ENCODE data around the gene GNG2.

Gene GNG2

DNA sequence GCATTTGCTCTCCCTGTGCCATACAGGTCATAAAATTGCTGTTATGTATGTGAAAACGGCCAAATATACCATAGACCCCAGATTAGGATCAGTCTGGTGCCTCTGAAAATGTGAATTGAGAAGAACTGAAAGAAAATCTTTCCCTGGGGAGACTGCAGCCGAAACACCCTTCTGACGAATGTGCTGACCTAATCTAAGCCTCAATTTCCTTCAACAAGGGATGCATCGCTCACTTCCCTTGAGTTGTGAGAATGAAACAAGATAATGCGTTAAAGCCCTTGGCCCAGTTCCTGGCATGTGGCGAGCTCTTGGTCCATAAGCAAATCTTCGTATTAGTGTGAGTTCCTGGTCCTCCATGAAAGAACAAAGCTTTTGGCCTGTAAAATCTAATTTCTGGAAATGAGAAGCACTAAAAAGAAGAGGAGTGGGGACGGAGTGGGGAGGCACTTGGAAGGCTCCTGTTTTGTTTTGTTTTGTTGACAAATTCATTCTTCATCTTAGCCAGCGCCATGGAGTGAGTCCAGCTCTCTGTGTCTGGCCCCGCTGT is 79.4 kb downstream of the GNG2 start:
- Histone ChIP-seq H3K9me3 (ENCODE audit: control insufficient read depth, insufficient read depth, low read length) (no peaks in the 10 kb centered on the region), H3K4me3 (ENCODE audit: low read length) (no peak overlapping the region), H3K27ac (ENCODE audit: low read depth, low read length) (no peak overlapping the region), H3K4me1 (ENCODE audit: control insufficient read depth, low read length) (no peaks in the 10 kb centered on the region), H3K9me2 (replicated peaks; ENCODE audit: control insufficient read depth, low read length) (no peaks in the 10 kb centered on the region), H3K4me2 (ENCODE audit: low read length) (no peak overlapping the region), H4K20me1 (ENCODE audit: control insufficient read depth, insufficient read depth, low read depth, low read length) (no peaks in the 10 kb centered on the region), H3K27me3 (ENCODE audit: control insufficient read depth, low read length) (no peaks in the 10 kb centered on the region), H3F3A (ENCODE audit: control insufficient read depth, insufficient read depth) (no peaks in the 10 kb centered on the region), H3K79me2 (ENCODE audit: control insufficient read depth, low read length) (no peaks in the 10 kb centered on the region), H3K36me3 (ENCODE audit: control insufficient read depth, low read length) (no peaks in the 10 kb centered on the region)
- no peak for TF ChIP-seq EZH2phosphoT487 (IDR thresholded peaks at IDR 0.05; ENCODE audit: borderline replicate concordance, low read length)
- TF ChIP-seq, protein P1, sequence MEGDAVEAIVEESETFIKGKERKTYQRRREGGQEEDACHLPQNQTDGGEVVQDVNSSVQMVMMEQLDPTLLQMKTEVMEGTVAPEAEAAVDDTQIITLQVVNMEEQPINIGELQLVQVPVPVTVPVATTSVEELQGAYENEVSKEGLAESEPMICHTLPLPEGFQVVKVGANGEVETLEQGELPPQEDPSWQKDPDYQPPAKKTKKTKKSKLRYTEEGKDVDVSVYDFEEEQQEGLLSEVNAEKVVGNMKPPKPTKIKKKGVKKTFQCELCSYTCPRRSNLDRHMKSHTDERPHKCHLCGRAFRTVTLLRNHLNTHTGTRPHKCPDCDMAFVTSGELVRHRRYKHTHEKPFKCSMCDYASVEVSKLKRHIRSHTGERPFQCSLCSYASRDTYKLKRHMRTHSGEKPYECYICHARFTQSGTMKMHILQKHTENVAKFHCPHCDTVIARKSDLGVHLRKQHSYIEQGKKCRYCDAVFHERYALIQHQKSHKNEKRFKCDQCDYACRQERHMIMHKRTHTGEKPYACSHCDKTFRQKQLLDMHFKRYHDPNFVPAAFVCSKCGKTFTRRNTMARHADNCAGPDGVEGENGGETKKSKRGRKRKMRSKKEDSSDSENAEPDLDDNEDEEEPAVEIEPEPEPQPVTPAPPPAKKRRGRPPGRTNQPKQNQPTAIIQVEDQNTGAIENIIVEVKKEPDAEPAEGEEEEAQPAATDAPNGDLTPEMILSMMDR (IDR thresholded peaks at IDR 0.05; ENCODE audit: low read depth, low read length, poor library complexity, severe bottlenecking): no peak

DNA sequence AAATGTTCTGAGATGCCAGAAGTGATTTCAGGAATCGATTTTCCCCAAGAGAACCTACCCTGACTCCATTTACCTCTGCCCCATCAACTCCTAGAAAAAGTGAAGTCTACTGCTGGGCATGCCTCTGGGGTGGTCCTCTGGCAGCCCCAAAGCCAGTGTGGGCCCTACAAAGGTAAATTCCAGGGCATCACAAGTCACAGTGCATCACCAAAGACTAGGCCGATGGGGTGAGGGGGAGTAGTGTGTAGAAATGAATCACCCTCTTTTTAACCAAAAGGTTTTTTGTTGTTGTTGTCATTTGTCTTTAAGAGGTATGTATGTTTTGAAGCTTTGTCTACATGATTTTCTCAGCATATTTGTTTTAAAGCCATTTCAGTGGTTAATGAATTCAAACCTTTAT is 82.6 kb downstream of the GNG2 start:
- Histone ChIP-seq H3K79me2 (ENCODE audit: control insufficient read depth, low read length) (no peaks in the 10 kb centered on the region), H3K4me1 (ENCODE audit: control insufficient read depth, low read length) (no peaks in the 10 kb centered on the region), H4K20me1 (ENCODE audit: control insufficient read depth, insufficient read depth, low read depth, low read length) (no peaks in the 10 kb centered on the region), H3K9me2 (replicated peaks; ENCODE audit: control insufficient read depth, low read length) (no peaks in the 10 kb centered on the region), H3F3A (ENCODE audit: control insufficient read depth, insufficient read depth) (no peaks in the 10 kb centered on the region), H3K9me3 (ENCODE audit: control insufficient read depth, insufficient read depth, low read length) (no peaks in the 10 kb centered on the region), H3K27ac (ENCODE audit: low read depth, low read length) (no peak overlapping the region), H3K27me3 (ENCODE audit: control insufficient read depth, low read length) (no peaks in the 10 kb centered on the region), H3K36me3 (ENCODE audit: control insufficient read depth, low read length) (no peaks in the 10 kb centered on the region), H3K4me2 (ENCODE audit: low read length) (no peak overlapping the region), H3K4me3 (ENCODE audit: low read length) (no peak overlapping the region)
- no peak for TF ChIP-seq EZH2phosphoT487 (IDR thresholded peaks at IDR 0.05; ENCODE audit: borderline replicate concordance, low read length)
- TF ChIP-seq, protein P1 (IDR thresholded peaks at IDR 0.05; ENCODE audit: low read depth, low read length, poor library complexity, severe bottlenecking): no peak

DNA sequence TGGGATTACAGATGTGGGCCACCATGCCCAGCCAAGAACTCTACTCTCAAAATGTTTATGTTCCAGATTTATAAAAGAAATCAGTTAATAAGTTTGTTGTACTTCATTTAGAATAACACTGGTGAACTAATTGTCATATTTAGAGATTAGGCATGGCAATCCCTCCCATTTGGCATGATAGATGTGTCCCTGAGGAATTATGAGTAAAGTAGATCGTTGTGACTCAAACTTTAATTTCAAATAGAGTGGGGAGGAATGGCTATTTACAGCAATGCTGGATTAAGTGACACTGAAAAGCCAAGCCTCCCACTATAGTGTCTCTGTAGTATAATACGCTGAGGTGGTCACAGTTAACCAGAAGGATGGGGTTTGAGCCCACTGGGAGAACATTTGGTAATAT is 89.6 kb downstream of the GNG2 start:
- TF ChIP-seq, protein P1 (IDR thresholded peaks at IDR 0.05; ENCODE audit: low read depth, low read length, poor library complexity, severe bottlenecking): no peak
- TF ChIP-seq EZH2phosphoT487 (IDR thresholded peaks at IDR 0.05; ENCODE audit: borderline replicate concordance, low read length): no peak
- no peaks in the 10 kb centered on the region for H3K9me3 ChIP-seq (ENCODE audit: control insufficient read depth, insufficient read depth, low read length)
- H3K4me2 ChIP-seq (ENCODE audit: low read length): no peak overlapping the region
- no peak overlapping the region for H3K27ac ChIP-seq (ENCODE audit: low read depth, low read length)
- no peaks in the 10 kb centered on the region for H4K20me1 ChIP-seq (ENCODE audit: control insufficient read depth, insufficient read depth, low read depth, low read length)
- no peaks in the 10 kb centered on the region for H3K36me3 ChIP-seq (ENCODE audit: control insufficient read depth, low read length)
- no peaks in the 10 kb centered on the region for H3K4me1 ChIP-seq (ENCODE audit: control insufficient read depth, low read length)
- no peaks in the 10 kb centered on the region for H3K9me2 ChIP-seq (replicated peaks; ENCODE audit: control insufficient read depth, low read length)
- H3F3A ChIP-seq (ENCODE audit: control insufficient read depth, insufficient read depth): no peaks in the 10 kb centered on the region
- no peaks in the 10 kb centered on the region for H3K27me3 ChIP-seq (ENCODE audit: control insufficient read depth, low read length)
- no peaks in the 10 kb centered on the region for H3K79me2 ChIP-seq (ENCODE audit: control insufficient read depth, low read length)
- H3K4me3 ChIP-seq (ENCODE audit: low read length): no peak overlapping the region
